IPS-15b (cell line): ENCODE measurements around the gene FAM219A.
A peak's percentile ranks its signal among the peaks of the same experiment; 100 is the strongest.
"Not testable (repeated sequence)": the region's sequence is repeated elsewhere in the genome, so short reads cannot be mapped to it uniquely, and the experiment has no call there.

Source experiments
- H3K27me3 ChIP-seq: one replicate; pipeline ENCODE4 v1.6.1; 2013; ENCODE audit warnings: low read length; ENCODE audit not compliant: control insufficient read depth, insufficient read depth
- H3K36me3 ChIP-seq: one replicate; pipeline ENCODE4 v1.6.1; 2013; ENCODE audit warnings: low read length; ENCODE audit not compliant: control insufficient read depth, insufficient read depth
- H3K4me1 ChIP-seq: one replicate; pipeline ENCODE4 v1.6.1; 2013; ENCODE audit warnings: mild to moderate bottlenecking, low read length; ENCODE audit not compliant: control insufficient read depth, insufficient read depth
- H3K4me3 ChIP-seq: one replicate; pipeline ENCODE4 v1.5.1; 2013; ENCODE audit warnings: low read depth, low read length
- H3K9ac ChIP-seq: one replicate; pipeline ENCODE4 v1.6.1; 2013; ENCODE audit warnings: low read depth, mild to moderate bottlenecking, low read length
- H3K9me3 ChIP-seq: one replicate; pipeline ENCODE4 v1.6.1; 2013; ENCODE audit warnings: mild to moderate bottlenecking, low read length; ENCODE audit not compliant: control insufficient read depth, insufficient read depth

Gene FAM219A

DNA sequence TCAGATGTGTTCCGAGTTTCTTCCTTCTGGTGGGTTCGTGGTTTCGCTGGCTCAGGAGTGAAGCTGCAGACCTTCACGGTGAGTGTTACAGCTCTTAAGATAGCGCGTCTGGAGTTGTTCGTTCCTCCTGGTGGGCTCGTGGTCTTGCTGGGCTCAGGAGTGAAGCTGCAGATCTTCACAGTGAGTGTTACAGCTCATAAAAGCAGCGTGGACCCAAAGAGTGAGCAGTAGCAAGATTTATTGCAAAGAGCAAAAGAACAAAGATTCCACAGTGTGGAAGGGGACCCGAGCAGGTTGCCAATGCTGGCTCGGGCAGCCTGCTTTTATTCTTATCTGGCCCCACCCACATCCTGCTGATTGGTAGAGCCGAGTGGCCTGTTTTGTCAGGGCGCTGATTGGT, 23.2 kb upstream of the FAM219A start:
- not testable (repeated sequence) for H3K9ac ChIP-seq, H3K4me3 ChIP-seq, H3K27me3 ChIP-seq, H3K9me3 ChIP-seq, H3K36me3 ChIP-seq, H3K4me1 ChIP-seq

DNA sequence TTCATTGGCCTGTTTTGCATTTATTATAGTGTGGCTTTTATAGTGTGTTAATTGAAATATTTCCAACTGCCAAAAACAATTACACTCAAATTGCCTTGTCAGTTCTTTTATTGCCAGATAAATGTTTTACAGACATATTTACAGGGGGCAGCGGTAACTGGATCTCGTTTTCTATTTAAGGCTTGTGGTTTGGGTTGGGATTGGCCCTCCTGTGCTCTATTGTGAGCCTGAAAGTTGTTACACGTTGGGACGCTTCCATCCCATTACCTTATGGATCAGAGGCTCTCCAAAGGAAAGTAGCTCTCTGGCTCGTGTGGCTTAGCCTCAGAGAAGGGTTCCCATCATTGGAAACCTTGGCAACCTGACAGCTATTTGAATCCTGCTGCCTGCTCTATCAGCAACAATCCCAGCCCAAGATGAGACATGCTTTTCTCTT, 21.1 kb upstream of the FAM219A start:
- H3K9ac ChIP-seq, result no peak overlapping the region

DNA sequence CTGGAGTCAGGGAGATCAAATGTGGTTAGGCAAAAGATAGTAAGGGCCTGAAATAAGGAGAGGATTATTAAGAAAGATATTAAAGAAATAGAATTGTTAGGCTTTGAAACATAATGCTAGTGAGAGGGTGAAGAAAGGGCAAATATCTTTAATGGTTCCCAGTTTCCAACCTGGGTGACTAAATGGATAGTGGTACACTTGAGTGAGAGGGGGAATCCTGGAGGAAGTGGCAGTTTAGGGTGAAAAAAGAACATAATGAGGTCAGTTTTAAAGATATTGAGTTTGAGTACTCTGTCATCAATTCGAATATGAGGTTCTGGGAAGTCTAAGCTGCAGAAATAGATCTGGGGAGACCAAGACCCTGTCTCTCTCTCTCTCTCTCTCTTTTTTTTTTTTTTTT, 19.2 kb upstream of the FAM219A start:
- Histone ChIP-seq H3K4me1 (no peaks in the 10 kb centered on the region), H3K9ac (no peak overlapping the region), H3K36me3 (no peaks in the 10 kb centered on the region), H3K4me3 (no peak overlapping the region), H3K9me3 (no peaks in the 10 kb centered on the region), H3K27me3 (peaks cover 3% of the 10 kb centered on the region)

More for the DNA sequence above, 21.1 kb upstream of the FAM219A start:
- peaks cover 3% of the 10 kb centered on the region for H3K27me3 ChIP-seq
- H3K4me1 ChIP-seq, result no peaks in the 10 kb centered on the region
- H3K4me3 ChIP-seq, result no peak overlapping the region
- no peaks in the 10 kb centered on the region for H3K36me3 ChIP-seq
- no peaks in the 10 kb centered on the region for H3K9me3 ChIP-seq

DNA sequence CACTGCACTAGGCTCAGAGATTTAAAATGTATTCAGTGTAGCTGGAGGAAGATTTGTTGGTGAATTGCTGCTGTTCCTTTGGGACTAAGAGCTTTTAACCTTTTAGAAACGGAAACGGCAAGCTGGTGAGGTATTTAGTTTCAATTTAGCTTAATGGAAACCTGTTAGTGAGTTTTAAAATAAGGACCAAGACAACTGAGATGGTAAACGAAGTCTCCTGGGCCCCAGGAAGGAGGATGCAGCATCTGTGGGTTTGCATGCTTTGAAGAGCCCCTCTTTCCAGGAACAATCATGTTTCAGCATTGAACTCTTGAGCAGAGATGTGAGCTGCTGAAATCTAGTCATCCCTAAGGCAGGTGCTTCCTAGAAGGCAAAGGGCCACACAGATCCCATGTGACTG, 16.7 kb upstream of the FAM219A start:
- Histone ChIP-seq H3K4me1 (no peaks in the 10 kb centered on the region), H3K36me3 (no peaks in the 10 kb centered on the region), H3K9ac (no peak overlapping the region), H3K9me3 (no peaks in the 10 kb centered on the region), H3K4me3 (no peak overlapping the region), H3K27me3 (peaks cover 3% of the 10 kb centered on the region)

DNA sequence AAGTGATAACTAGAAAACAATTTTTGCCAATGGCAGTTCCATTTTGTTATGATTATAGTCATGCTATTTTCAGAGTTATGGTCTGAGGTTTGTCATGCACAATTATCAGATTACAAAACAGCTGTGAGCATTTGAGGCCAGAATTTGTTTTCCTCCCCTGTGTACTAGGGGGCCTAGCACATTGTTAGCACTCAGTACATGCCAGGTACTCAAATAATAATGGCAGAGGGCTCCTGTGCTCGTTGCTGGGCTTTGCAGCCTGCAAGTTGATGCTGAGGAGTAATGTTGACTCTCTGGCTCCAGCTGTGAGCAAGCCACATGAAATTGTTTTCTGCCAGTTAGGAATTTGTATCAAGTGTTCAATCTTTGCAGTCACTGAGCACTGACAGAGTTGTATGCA, 7.1 kb upstream of the FAM219A start:
- Histone ChIP-seq H3K9me3 (no peaks in the 10 kb centered on the region), H3K4me1 (no peaks in the 10 kb centered on the region), H3K4me3 (no peak overlapping the region), H3K27me3 (no peaks in the 10 kb centered on the region), H3K36me3 (no peaks in the 10 kb centered on the region), H3K9ac (no peak overlapping the region)

DNA sequence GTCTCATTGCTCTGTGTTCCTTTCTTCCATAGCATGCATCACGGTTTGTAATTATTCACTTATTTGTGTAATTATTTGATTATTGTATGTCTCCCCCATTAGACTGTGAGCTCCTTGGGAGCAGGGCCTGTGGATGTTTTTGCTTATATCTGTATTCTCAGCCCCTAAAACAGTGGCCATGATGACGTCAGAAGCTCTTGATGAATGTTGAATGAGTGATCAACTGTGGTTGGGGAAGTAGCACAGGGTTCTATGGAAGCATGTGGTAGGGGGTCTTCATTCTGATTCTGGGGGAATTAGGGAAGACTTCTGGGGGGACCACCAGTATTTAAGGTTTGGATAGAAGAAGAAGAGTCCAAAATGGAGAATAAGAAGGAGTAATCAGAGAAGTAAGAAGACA, 6.2 kb upstream of the FAM219A start:
- H3K9ac ChIP-seq, result no peak overlapping the region
- no peaks in the 10 kb centered on the region for H3K36me3 ChIP-seq
- H3K4me1 ChIP-seq, result no peaks in the 10 kb centered on the region
- H3K4me3 ChIP-seq, result no peak overlapping the region
- H3K9me3 ChIP-seq, result no peaks in the 10 kb centered on the region
- peaks cover 8% of the 10 kb centered on the region for H3K27me3 ChIP-seq

DNA sequence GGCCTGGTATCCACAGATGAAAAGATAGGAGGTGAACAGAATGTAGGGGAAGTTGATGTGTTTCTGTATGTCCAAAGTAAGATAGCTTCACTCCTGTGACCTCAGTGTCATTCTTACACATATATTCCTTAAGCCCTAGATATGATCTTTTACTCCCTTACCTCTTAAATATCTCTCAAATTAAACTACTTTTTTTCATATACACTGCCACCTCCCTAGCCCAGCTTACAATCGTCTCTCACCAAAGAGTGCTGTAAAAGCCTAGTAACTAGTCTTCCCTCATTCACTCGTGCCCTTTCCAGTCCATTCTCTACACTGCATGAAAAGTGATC, 5.5 kb upstream of the FAM219A start:
- H3K4me3 ChIP-seq, result no peak overlapping the region
- H3K4me1 ChIP-seq, result peaks cover 4% of the 10 kb centered on the region
- H3K27me3 ChIP-seq, result peaks cover 8% of the 10 kb centered on the region
- no peaks in the 10 kb centered on the region for H3K36me3 ChIP-seq
- H3K9me3 ChIP-seq, result no peaks in the 10 kb centered on the region
- no peak overlapping the region for H3K9ac ChIP-seq

DNA sequence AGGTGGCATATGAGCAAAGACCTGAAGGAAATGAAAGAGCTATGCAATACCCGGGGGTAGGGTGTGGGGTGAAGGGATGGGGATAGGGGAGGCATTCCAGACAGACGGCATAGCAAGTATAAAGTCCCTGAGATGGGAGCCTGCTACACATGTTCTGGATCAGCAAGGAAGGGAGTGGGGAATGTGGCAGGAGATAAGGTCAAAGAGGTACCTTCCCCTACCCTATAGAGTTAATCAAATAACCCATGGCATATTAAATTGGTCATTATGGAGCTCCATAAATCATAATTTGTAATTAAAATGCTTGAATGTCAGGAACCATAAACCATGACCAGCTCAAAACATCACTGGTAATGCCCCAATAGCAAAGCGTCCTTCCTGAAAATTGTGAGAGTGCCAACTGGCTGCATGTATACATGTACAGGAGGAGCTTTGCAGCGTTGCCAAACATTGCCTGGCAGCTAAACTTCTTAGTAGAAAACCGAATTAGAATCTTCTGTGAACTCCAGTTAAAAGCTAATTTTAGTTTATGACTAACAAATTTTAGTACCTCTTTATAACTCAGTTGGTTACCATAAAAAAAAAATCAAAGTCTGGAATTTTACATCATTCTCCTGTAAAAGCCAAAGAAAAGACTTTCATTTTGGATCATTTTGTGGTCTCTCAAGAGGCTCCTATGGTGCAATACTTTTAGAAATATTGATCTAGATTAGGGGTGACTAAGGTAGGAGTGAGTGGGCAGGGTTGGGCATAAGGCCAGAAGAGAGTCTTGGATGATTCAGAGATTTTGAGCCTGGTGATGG, 4.9 kb upstream of the FAM219A start:
- Histone ChIP-seq H3K9ac (no peak overlapping the region), H3K27me3 (peaks cover 8% of the 10 kb centered on the region), H3K4me1 (peaks cover 5% of the 10 kb centered on the region), H3K36me3 (no peaks in the 10 kb centered on the region), H3K4me3 (no peak overlapping the region), H3K9me3 (no peaks in the 10 kb centered on the region)

DNA sequence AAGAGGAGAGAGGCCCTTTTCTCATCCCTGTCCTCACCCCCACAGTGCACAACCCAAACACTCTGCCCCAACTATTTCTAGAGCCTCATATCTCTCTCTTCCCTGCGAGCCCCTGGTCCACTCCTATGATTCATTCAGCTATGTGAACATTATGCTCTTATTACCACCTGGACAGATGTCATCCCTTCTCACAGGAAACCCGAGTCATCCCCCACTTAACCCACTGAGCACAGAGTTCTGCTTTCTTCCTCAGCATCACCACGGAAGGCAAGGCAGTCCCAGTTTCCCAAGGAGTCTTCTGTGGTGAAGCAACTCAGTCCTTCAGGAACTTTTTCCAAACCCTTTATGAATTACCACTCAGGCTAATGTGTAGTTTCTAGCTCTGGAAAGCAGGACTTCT, 1.6 kb upstream of the FAM219A start:
- H3K9me3 ChIP-seq, result no peaks in the 10 kb centered on the region
- no peak overlapping the region for H3K4me3 ChIP-seq

DNA sequence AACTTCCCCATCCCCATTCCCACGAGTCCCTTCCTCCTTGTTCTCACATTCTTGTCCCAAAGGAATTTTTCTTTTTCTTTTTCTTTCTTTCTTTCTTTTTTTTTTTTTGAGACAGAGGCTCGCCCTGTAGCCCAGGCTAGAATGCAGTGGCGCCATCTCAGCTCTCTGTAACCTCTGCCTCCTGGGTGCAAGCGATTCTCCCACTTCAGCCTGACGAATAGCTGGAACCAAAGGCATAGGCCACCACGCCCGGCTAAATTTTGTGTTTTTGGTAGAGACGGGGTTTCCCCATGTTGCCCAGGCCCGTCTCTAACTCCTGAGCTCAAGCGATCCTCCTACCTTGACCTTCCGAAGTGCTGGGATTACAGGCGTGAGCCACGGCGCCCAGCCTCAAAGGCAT, 986 bp upstream of the FAM219A start:
- peaks cover 11% of the 10 kb centered on the region for H3K4me1 ChIP-seq
- H3K4me3 ChIP-seq, result no peak overlapping the region
- H3K9me3 ChIP-seq, result no peaks in the 10 kb centered on the region
- peaks cover 10% of the 10 kb centered on the region for H3K27me3 ChIP-seq
- H3K36me3 ChIP-seq, result no peaks in the 10 kb centered on the region
- H3K9ac ChIP-seq, result no peak overlapping the region

More for the DNA sequence above, 1.6 kb upstream of the FAM219A start:
- no peak overlapping the region for H3K9ac ChIP-seq
- peaks cover 11% of the 10 kb centered on the region for H3K4me1 ChIP-seq
- H3K27me3 ChIP-seq, result peaks cover 10% of the 10 kb centered on the region
- no peaks in the 10 kb centered on the region for H3K36me3 ChIP-seq

DNA sequence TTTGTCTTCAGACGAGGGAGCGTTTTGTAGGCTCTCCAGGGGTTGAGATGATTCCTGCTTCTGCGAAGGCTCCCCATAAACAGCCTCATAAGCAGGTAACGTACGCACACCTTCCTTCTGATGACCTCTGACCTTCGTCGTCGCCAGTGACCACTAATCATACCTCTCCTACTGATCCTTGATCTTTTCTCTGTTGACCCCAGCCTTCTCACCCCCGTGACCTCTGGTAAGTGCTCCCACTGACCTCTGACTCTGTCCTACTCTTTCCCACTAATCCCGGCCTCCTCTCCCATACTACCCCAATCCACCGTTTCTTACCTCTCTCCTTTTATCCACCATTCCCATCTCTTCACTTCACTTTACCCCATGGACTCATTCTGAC, 580 bp upstream of the FAM219A start:
- H3K4me3 ChIP-seq, result peak overlapping the region; percentile 78
- H3K36me3 ChIP-seq, result no peaks in the 10 kb centered on the region
- no peaks in the 10 kb centered on the region for H3K9me3 ChIP-seq
- peaks cover 10% of the 10 kb centered on the region for H3K27me3 ChIP-seq
- H3K9ac ChIP-seq, result no peak overlapping the region
- H3K4me1 ChIP-seq, result peaks cover 11% of the 10 kb centered on the region

DNA sequence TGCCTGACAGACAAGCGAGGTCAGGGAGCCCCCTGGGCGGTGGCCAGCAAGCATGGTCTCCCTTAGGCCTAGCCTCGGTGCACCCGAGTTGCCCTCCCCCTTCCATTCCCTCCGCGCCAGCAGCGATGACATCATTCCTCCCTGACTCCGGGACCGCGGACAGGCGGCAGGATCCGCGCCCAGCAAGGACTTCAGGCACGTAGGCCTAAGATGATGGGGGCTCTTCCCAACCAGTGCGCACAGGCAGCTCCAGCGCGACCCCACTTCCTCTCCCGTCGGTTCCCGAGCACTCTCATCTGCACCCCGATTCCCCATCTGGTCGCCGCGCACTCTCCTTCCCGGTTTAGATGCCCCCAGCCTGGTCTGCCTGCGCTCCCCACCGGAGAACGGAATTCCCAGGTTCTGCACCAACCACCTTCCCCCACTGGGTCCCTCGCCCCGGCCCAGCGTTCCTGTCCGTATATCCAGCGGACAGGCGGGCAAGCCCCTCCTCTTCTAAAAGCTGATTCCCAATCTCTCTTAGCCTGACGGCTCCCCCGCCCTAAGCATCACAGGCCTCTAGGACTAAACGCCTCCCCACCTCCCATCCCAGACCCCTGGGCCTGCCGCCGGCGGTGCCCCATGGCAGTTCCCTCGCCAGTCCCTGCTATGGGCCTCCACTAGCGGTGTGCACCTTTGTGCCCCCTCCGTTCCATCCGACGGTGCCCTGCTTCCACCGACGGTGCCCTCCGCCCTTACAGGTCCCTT, 931 bp downstream of the FAM219A start:
- peaks cover 11% of the 10 kb centered on the region for H3K4me1 ChIP-seq
- H3K27me3 ChIP-seq, result peaks cover 10% of the 10 kb centered on the region
- H3K9ac ChIP-seq, result no peak overlapping the region
- H3K4me3 ChIP-seq, result peak overlapping the region; percentile 93
- no peaks in the 10 kb centered on the region for H3K9me3 ChIP-seq
- H3K36me3 ChIP-seq, result no peaks in the 10 kb centered on the region
